Liver (tissue), 9 donors: ENCODE measurements around the gene UQCRC2. TPM values are rescaled to one million over a fixed set of nuclear protein-coding genes. Genes with fewer than 3 reads are reported as not detected.
"Not testable (repeated sequence)": the region's sequence is repeated elsewhere in the genome, so short reads cannot be mapped to it uniquely, and the experiment has no call there.

Source experiments
- DNase-seq: peaks from one replicate; pipeline ENCODE4 v3.0.0-alpha.2; 2017; ENCODE audit warnings: low spot score
- H3K27ac ChIP-seq, 2 donors: one replicate each; pipeline ENCODE4 v1.7.0; 2013; ENCODE audit warnings: inconsistent platforms in 2 of 2, low read length in 2 of 2, control low read depth in 1 of 2, low read depth in 1 of 2, mild to moderate bottlenecking in 1 of 2
- H3K27me3 ChIP-seq, 4 donors: one replicate each; pipeline versions ENCODE4 v1.6.1 to v1.7.0; 2013; ENCODE audit warnings: low read length in 3 of 4, inconsistent platforms in 1 of 4, mild to moderate bottlenecking in 1 of 4, moderate library complexity in 1 of 4; ENCODE audit not compliant: control insufficient read depth in 4 of 4, insufficient read depth in 4 of 4
- H3K36me3 ChIP-seq, 4 donors: one replicate each; pipeline versions ENCODE4 v1.6.1 to v1.7.0; 2013; ENCODE audit warnings: low read length in 3 of 4, mild to moderate bottlenecking in 3 of 4, low read depth in 1 of 4, moderate library complexity in 1 of 4; ENCODE audit not compliant: control insufficient read depth in 4 of 4, insufficient read depth in 3 of 4
- H3K4me1 ChIP-seq, 4 donors: one replicate each; pipeline versions ENCODE4 v1.6.1 to v1.7.0; 2013; ENCODE audit warnings: low read length in 3 of 4, mild to moderate bottlenecking in 3 of 4, moderate library complexity in 1 of 4; ENCODE audit not compliant: control insufficient read depth in 4 of 4, insufficient read depth in 4 of 4
- H3K4me3 ChIP-seq, 3 donors: one replicate each; pipeline versions ENCODE4 v1.6.1 to v1.7.0; 2013; ENCODE audit warnings: low read length in 3 of 3, control low read depth in 1 of 3, low read depth in 1 of 3, mild to moderate bottlenecking in 1 of 3
- H3K9ac ChIP-seq, 2 donors: one replicate each; pipeline ENCODE4 v1.7.0; 2013; ENCODE audit warnings: low read length in 2 of 2, mild to moderate bottlenecking in 2 of 2, moderate library complexity in 2 of 2, control low read depth in 1 of 2, low read depth in 1 of 2
- H3K9me3 ChIP-seq, 4 donors: one replicate each; pipeline versions ENCODE4 v1.6.1 to v1.7.0; 2013; ENCODE audit warnings: low read length in 3 of 4; ENCODE audit not compliant: control insufficient read depth in 4 of 4
- ATF3 ChIP-seq: IDR thresholded peaks from 2 replicates; pipeline ENCODE4 v1.6.1; 2016; ENCODE audit warnings: antibody characterized with exemption
- CTCF ChIP-seq: fragments of 150-350 bp; IDR thresholded peaks from 2 replicates; pipeline ENCODE4 v1.5.1; 2017; ENCODE audit warnings: improper control_type of control experiment, low read depth, low read length; ENCODE audit not compliant: missing input control
- EGR1 ChIP-seq, 2 donors: IDR thresholded peaks; 2 replicates each; pipeline ENCODE4 v1.6.1; 2016 to 2018; ENCODE audit warnings: antibody characterized with exemption in 2 of 2, low read depth in 2 of 2
- FOXA1 ChIP-seq: IDR thresholded peaks from 2 replicates; pipeline ENCODE4 v1.6.1; 2016; ENCODE audit warnings: antibody characterized with exemption
- FOXA2 ChIP-seq: IDR thresholded peaks from 2 replicates; pipeline ENCODE4 v1.6.1; 2016; ENCODE audit warnings: antibody characterized with exemption
- GABPA ChIP-seq, 2 donors: IDR thresholded peaks in 1 of 2; conservative IDR thresholded peaks in 1 of 2; 2 replicates each; pipeline ENCODE4 v1.6.1; 2016; ENCODE audit warnings: antibody characterized with exemption in 2 of 2, mild to moderate bottlenecking in 1 of 2, moderate library complexity in 1 of 2
- HNF4A ChIP-seq, 2 donors: conservative IDR thresholded peaks; 2 replicates each; pipeline ENCODE4 v1.6.1; 2016; ENCODE audit warnings: antibody characterized with exemption in 2 of 2, mild to moderate bottlenecking in 2 of 2
- HNF4G ChIP-seq: IDR thresholded peaks from 2 replicates; pipeline ENCODE4 v1.6.1; 2016; ENCODE audit warnings: antibody characterized with exemption
- JUND ChIP-seq, 2 donors: IDR thresholded peaks; 2 replicates each; pipeline ENCODE4 v1.6.1; 2016; ENCODE audit warnings: antibody characterized with exemption in 2 of 2
- MAX ChIP-seq: IDR thresholded peaks from 2 replicates; pipeline ENCODE4 v1.6.1; 2016; ENCODE audit warnings: antibody characterized with exemption
- NR2F2 ChIP-seq: IDR thresholded peaks from 2 replicates; pipeline ENCODE4 v1.6.1; 2016; ENCODE audit warnings: antibody characterized with exemption
- RAD21 ChIP-seq, 2 donors: IDR thresholded peaks; 2 replicates each; pipeline ENCODE4 v1.6.1; 2016; ENCODE audit warnings: antibody characterized with exemption in 2 of 2, mild to moderate bottlenecking in 2 of 2
- REST ChIP-seq: IDR thresholded peaks from 2 replicates; pipeline ENCODE4 v1.6.1; 2016; ENCODE audit warnings: antibody characterized with exemption, mild to moderate bottlenecking
- RXRA ChIP-seq, 2 donors: IDR thresholded peaks; 2 replicates each; pipeline ENCODE4 v1.6.1; 2017 to 2018; ENCODE audit warnings: antibody characterized with exemption in 2 of 2, mild to moderate bottlenecking in 1 of 2
- SP1 ChIP-seq: IDR thresholded peaks from 2 replicates; pipeline ENCODE4 v1.6.1; 2018; ENCODE audit warnings: antibody characterized with exemption, mild to moderate bottlenecking
- TAF1 ChIP-seq: conservative IDR thresholded peaks from 2 replicates; pipeline ENCODE4 v1.6.1; 2016; ENCODE audit warnings: antibody characterized with exemption, mild to moderate bottlenecking
- YY1 ChIP-seq: IDR thresholded peaks from 2 replicates; pipeline ENCODE4 v1.6.1; 2016; ENCODE audit warnings: antibody characterized with exemption, mild to moderate bottlenecking
- ZBTB33 ChIP-seq: IDR thresholded peaks from 2 replicates; pipeline ENCODE4 v1.6.1; 2016; ENCODE audit warnings: antibody characterized with exemption
- WGBS: extraction: QIAGEN DNeasy Blood & Tissue Kit; methylation state at CpG from one replicate; pipeline ENCODE4 v1.1.7; 2013; 5-methylcytosine and 5-hydroxymethylcytosine counted together
- polyA plus RNA-seq, 2 donors: library from polyadenylated mRNA; stranded (reverse) in 1 of 2; unstranded in 1 of 2; fragments of 200-250 nt in 1 of 2; fragments of >200 nt in 1 of 2; fragmentation: Nextera tagmentation in 1 of 2; extraction: Ambion mirVana in 1 of 2; gene quantifications; one replicate each; pipeline versions ENCODE4 v1.2.1 to v1.2.3, GENCODE V29; 2013 to 2015
- total RNA-seq, 2 donors: library from RNA; depleted of rRNA; stranded (reverse); fragments of >200 nt; gene quantifications; one replicate each; pipeline ENCODE4 v1.2.3, GENCODE V29; 2014
- donor health status: healthy.
- donor health status: healthy.
- donor health status: healthy.
- donor health status: healthy.
- donor health status: healthy.

The UQCRC2 gene
- total and polyA plus RNA-seq, 4 donors: 88.8 to 164 (median 140) TPM

GRCh38 chr16:21997697-21998480, 44.7 kb downstream of the UQCRC2 start:
- H3K9me3 ChIP-seq: no peaks in the 10 kb centered on the region
- TF ChIP-seq HNF4G (no peak), TAF1 (no peak), EGR1 (IDR thresholded peaks at IDR 0.05; ENCODE audit: low read depth in 2 of 2) (no peak)
- no peak for DNase-seq
- 89% methylated on average over 7 of the region's 7 CpGs for WGBS
- H3K9ac ChIP-seq: no peak overlapping the region
- H3K27me3 ChIP-seq: no peaks in the 10 kb centered on the region
- H3K36me3 ChIP-seq: no peaks in the 10 kb centered on the region
- H3K27ac ChIP-seq: no peak overlapping the region
- peaks cover 0 to 6% (median 4%) of the 10 kb centered on the region in 4 donors for H3K4me1 ChIP-seq
- no peak overlapping the region for H3K4me3 ChIP-seq

- no peak for DNase-seq
- Histone ChIP-seq H3K27ac (no peak overlapping the region), H3K4me3 (no peak overlapping the region), H3K4me1 (peaks cover 0 to 6% (median 4%) of the 10 kb centered on the region in 4 donors), H3K9ac (peak overlapping the region in 1 of 2 donors; percentile 6), H3K36me3 (no peaks in the 10 kb centered on the region), H3K9me3 (no peaks in the 10 kb centered on the region), H3K27me3 (no peaks in the 10 kb centered on the region)
- TF ChIP-seq JUND (IDR thresholded peaks at IDR 0.05): no peak
- no peak for TF ChIP-seq HNF4G
- no peak for TF ChIP-seq CTCF
- no peak for TF ChIP-seq SP1
- no peak for TF ChIP-seq RXRA (IDR thresholded peaks at IDR 0.05)
- no peak for TF ChIP-seq MAX
- TF ChIP-seq RAD21 (IDR thresholded peaks at IDR 0.05): no peak
- no peak for TF ChIP-seq YY1
- TF ChIP-seq HNF4A (conservative IDR thresholded peaks at IDR 0.05): no peak
- no peak for TF ChIP-seq GABPA (IDR thresholded peaks at IDR 0.05 in 1 of 2, conservative IDR thresholded peaks at IDR 0.05 in 1 of 2)
- no peak for TF ChIP-seq REST
- no peak for TF ChIP-seq EGR1 (IDR thresholded peaks at IDR 0.05; ENCODE audit: low read depth in 2 of 2)
- no peak for TF ChIP-seq FOXA2
- TF ChIP-seq TAF1: no peak
- no peak for TF ChIP-seq ATF3
- no peak for TF ChIP-seq ZBTB33
- TF ChIP-seq NR2F2: no peak
- no peak for TF ChIP-seq FOXA1
- 63% methylated on average over 1 of the region's 1 CpG for WGBS
Observed at GRCh38 chr16:22001591-22001990, 48.4 kb downstream of the UQCRC2 start.

- H3K9me3 ChIP-seq, H3K27ac ChIP-seq, H3K4me3 ChIP-seq, H3K27me3 ChIP-seq, DNase-seq, H3K9ac ChIP-seq, H3K4me1 ChIP-seq, H3K36me3 ChIP-seq: not testable (repeated sequence)
- WGBS: 96% methylated on average over 1 of the region's 1 CpG
Observed at GRCh38 chr16:22002047-22002446, 48.9 kb downstream of the UQCRC2 start.
